Measurements from ENCODE around the gene SCN5A. TPM values are rescaled to one million over a fixed set of nuclear protein-coding genes. Genes with fewer than 3 reads are reported as not detected.

SCN5A gene
- polyA plus RNA-seq, 12 donors, result 2.0 to 9.3 (median 6.7) TPM; not detected in 1

DNA sequence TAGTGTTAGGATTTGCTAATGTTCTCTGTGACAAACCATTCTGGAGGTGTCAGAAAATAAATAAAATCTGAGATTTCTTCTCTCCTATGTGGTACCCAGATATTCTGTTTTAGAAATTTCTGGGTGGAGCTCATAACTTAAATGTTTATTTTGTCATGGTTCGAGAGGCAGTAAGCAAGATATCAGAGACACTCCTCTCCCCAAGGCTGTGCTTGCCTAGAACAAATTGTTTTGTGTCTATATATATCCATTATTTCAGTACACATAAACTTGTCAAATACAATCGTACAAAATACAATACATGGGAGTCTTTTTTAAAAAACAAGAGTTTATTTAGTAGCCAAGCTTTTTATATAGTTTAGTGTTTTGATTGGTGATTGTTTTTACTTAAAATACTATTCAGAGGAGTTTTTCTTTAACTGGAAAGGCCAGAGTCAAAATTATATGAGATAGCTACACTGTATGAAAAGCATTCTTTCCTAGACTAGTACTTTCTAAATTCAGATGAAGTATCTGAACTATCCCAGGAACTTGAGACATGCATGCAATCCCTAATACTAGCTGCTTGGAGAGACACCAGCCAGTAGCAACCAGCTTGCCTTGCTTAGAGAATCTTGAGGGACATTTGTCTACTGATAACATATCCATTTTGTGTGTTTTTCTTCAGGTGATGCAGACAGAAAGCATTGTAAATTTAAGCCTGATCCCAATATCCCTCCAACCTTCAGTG is 148.6 kb downstream of the SCN5A start:
- no peak for DNase-seq

Other genes starting within 250 kb of the SCN5A start
- gene ACVR2B, start 195.8 kb downstream of the SCN5A start, polyA plus RNA-seq (ENCODE audit: insufficient read length in 12 of 12), result 10 to 100 TPM in 11 of 12 donors, 1 to 10 TPM in 1; 9.5 to 34.7 (median 16.2) TPM
- 10 to 100 TPM in 10 of 12 donors, 1 to 10 TPM in 1, not detected in 1; 9.1 to 25.4 (median 17.0) TPM for gene EXOG, start 153.3 kb downstream of the SCN5A start, polyA plus RNA-seq (ENCODE audit: insufficient read length in 12 of 12)
- gene SCN10A, start 166.5 kb upstream of the SCN5A start, polyA plus RNA-seq (ENCODE audit: insufficient read length in 12 of 12), result not detected